H1 (cell line): ENCODE measurements around the gene ROGDI. TPM values are rescaled to one million over a fixed set of nuclear protein-coding genes. Genes with fewer than 3 reads are reported as not detected.

Experiments used
- CTCF ChIA-PET: fragments of 300-600 bp; sonication (Branson Sonifier 250); formaldehyde crosslinking; loops from one replicate; lab custom pipeline; 2021; ENCODE audit not compliant: partially characterized antibody; lab: Charles Lee
- POLR2A ChIA-PET: fragments of 300-600 bp; sonication (Branson Sonifier 250); formaldehyde crosslinking; loops from one replicate; lab custom pipeline; 2021; ENCODE audit warnings: inconsistent platforms; ENCODE audit not compliant: partially characterized antibody; lab: Charles Lee
- DNase-seq, 2 experiments: peaks; one replicate each; pipeline versions ENCODE4 v3.0.0 to v3.0.0-alpha.2; 2010 to 2022; ENCODE audit warnings: low spot score in 2 of 2, low read depth in 1 of 2, mixed read lengths in 1 of 2
- FAIRE-seq: peaks from 2 replicates; lab custom pipeline; 2011; peaks lifted over from hg19 to GRCh38; lab: Jason Lieb, UNC
- H2AFZ ChIP-seq: 2 replicates; pipeline ENCODE4 v1.8.1; 2012; ENCODE audit warnings: low read length, inconsistent platforms
- H2AK5ac ChIP-seq: 2 replicates; pipeline ENCODE4 v1.6.1; 2013; ENCODE audit warnings: low read depth, low read length
- H2BK120ac ChIP-seq: replicated peaks from 2 replicates; pipeline ENCODE3; 2013; ENCODE audit warnings: low read depth, low read length, inconsistent platforms
- H2BK12ac ChIP-seq: 2 replicates; pipeline ENCODE4 v1.6.1; 2013; ENCODE audit warnings: low read depth, low read length
- H2BK15ac ChIP-seq: 2 replicates; pipeline ENCODE4 v1.6.1; 2013; ENCODE audit warnings: low read length
- H2BK20ac ChIP-seq: 2 replicates; pipeline ENCODE4 v1.6.1; 2013; ENCODE audit warnings: low read length
- H2BK5ac ChIP-seq: 2 replicates; pipeline ENCODE4 v1.6.1; 2013; ENCODE audit warnings: low read depth, low read length
- H3K14ac ChIP-seq: 2 replicates; pipeline ENCODE4 v1.6.1; 2013; ENCODE audit warnings: inconsistent platforms; ENCODE audit not compliant: insufficient read length
- H3K18ac ChIP-seq: 2 replicates; pipeline ENCODE4 v1.6.1; 2013; ENCODE audit warnings: low read length; ENCODE audit errors: extremely low read depth
- H3K23ac ChIP-seq: 2 replicates; pipeline ENCODE4 v1.6.1; 2013; ENCODE audit warnings: inconsistent platforms; ENCODE audit not compliant: insufficient read length
- H3K23me2 ChIP-seq: 2 replicates; pipeline ENCODE4 v1.6.1; 2013; ENCODE audit warnings: low read depth, low read length
- H3K27ac ChIP-seq: 2 replicates; pipeline ENCODE4 v1.6.1; 2011; ENCODE audit warnings: low read depth, low read length, inconsistent platforms
- H3K27me3 ChIP-seq, 4 experiments: replicated peaks in 1 of 4; 1 replicate in 1 of 4; 2 replicates in 3 of 4; pipeline versions ENCODE4 v1.6.1 to v1.8.1; 2011 to 2013; ENCODE audit warnings: low read length in 3 of 4, mild to moderate bottlenecking in 3 of 4, inconsistent platforms in 2 of 4, mixed read lengths in 2 of 4, moderate library complexity in 1 of 4; ENCODE audit not compliant: control insufficient read depth in 3 of 4, insufficient read depth in 3 of 4; ENCODE audit errors: extremely low read depth in 1 of 4
- H3K36me3 ChIP-seq, 4 experiments: 2 replicates each; pipeline versions ENCODE4 v1.6.1 to v1.8.1; 2011 to 2013; ENCODE audit warnings: mild to moderate bottlenecking in 4 of 4, low read length in 3 of 4, moderate library complexity in 2 of 4, control low read depth in 1 of 4, inconsistent platforms in 1 of 4; ENCODE audit not compliant: insufficient read depth in 4 of 4, control insufficient read depth in 2 of 4
- H3K4ac ChIP-seq: replicated peaks from 2 replicates; pipeline ENCODE3; 2013; ENCODE audit warnings: low read length, low read depth, mixed read lengths, inconsistent platforms; ENCODE audit not compliant: insufficient read length
- H3K4me1 ChIP-seq, 4 experiments: replicated peaks in 1 of 4; 1 replicate in 1 of 4; 2 replicates in 3 of 4; pipeline versions ENCODE4 v1.6.1 to v1.8.1; 2011 to 2013; ENCODE audit warnings: low read length in 3 of 4, inconsistent platforms in 2 of 4, mixed read lengths in 1 of 4; ENCODE audit not compliant: insufficient read depth in 4 of 4, control insufficient read depth in 3 of 4
- H3K4me2 ChIP-seq, 2 experiments: 2 replicates each; pipeline versions ENCODE4 v1.6.1 to v1.8.1; 2011 to 2013; ENCODE audit warnings: low read depth in 2 of 2, low read length in 2 of 2, control low read depth in 1 of 2, inconsistent platforms in 1 of 2, mild to moderate bottlenecking in 1 of 2; ENCODE audit not compliant: insufficient read depth in 1 of 2
- H3K4me3 ChIP-seq, 4 experiments: fragments of 200-600, 300-600 bp in 1 of 4; sonication (generic), shearing (Covaris generic), sonication (Bioruptor Twin) in 1 of 4; 2 replicates each; pipeline versions ENCODE4 v1.5.1 to v1.8.1; 2011 to 2016; ENCODE audit warnings: low read length in 4 of 4, low read depth in 3 of 4, control low read depth in 2 of 4, inconsistent platforms in 2 of 4, mild to moderate bottlenecking in 2 of 4, mixed read lengths in 1 of 4, moderate library complexity in 1 of 4; ENCODE audit not compliant: insufficient read depth in 2 of 4; ENCODE audit errors: extremely low read depth in 1 of 4
- H3K56ac ChIP-seq: replicated peaks from 2 replicates; pipeline ENCODE3; 2013; ENCODE audit warnings: low read depth, mild to moderate bottlenecking, mixed read lengths, low read length, inconsistent platforms; ENCODE audit not compliant: insufficient read length
- H3K79me1 ChIP-seq: 2 replicates; pipeline ENCODE4 v1.6.1; 2013; ENCODE audit warnings: low read depth, low read length, control low read depth
- H3K79me2 ChIP-seq, 2 experiments: 2 replicates each; pipeline versions ENCODE4 v1.6.1 to v1.8.1; 2012 to 2013; ENCODE audit warnings: low read length in 2 of 2, mild to moderate bottlenecking in 2 of 2, inconsistent platforms in 1 of 2; ENCODE audit not compliant: insufficient read depth in 2 of 2, control insufficient read depth in 1 of 2
- H3K9ac ChIP-seq, 4 experiments: replicated peaks in 1 of 4; 1 replicate in 1 of 4; 2 replicates in 3 of 4; pipeline versions ENCODE4 v1.6.1 to v1.8.1; 2011 to 2013; ENCODE audit warnings: low read depth in 3 of 4, low read length in 3 of 4, control low read depth in 2 of 4, mild to moderate bottlenecking in 2 of 4, moderate library complexity in 2 of 4, inconsistent platforms in 1 of 4; ENCODE audit errors: extremely low read depth in 1 of 4
- H3K9me3 ChIP-seq, 2 experiments: 2 replicates each; pipeline versions ENCODE4 v1.6.1 to v1.8.1; 2012 to 2013; ENCODE audit warnings: mild to moderate bottlenecking in 2 of 2, moderate library complexity in 2 of 2, control low read depth in 1 of 2, inconsistent platforms in 1 of 2, low read depth in 1 of 2, low read length in 1 of 2, mixed read lengths in 1 of 2; ENCODE audit not compliant: insufficient read depth in 2 of 2
- H4K20me1 ChIP-seq, 2 experiments: replicated peaks in 1 of 2; 2 replicates each; pipeline versions ENCODE3 to v1.8.1; 2011 to 2013; ENCODE audit warnings: inconsistent platforms in 2 of 2, low read length in 2 of 2, mild to moderate bottlenecking in 1 of 2; ENCODE audit not compliant: insufficient read depth in 2 of 2, control insufficient read depth in 1 of 2
- H4K5ac ChIP-seq: 2 replicates; pipeline ENCODE4 v1.6.1; 2013; ENCODE audit warnings: low read length, low read depth, mixed read lengths, inconsistent platforms; ENCODE audit not compliant: insufficient read length
- H4K8ac ChIP-seq: 2 replicates; pipeline ENCODE4 v1.8.0; 2013; ENCODE audit warnings: mild to moderate bottlenecking, moderate library complexity, low read length, inconsistent platforms; ENCODE audit not compliant: insufficient read depth; ENCODE audit errors: extremely low read depth
- H4K91ac ChIP-seq: replicated peaks from 2 replicates; pipeline ENCODE3; 2013; ENCODE audit warnings: low read length, mixed read lengths, inconsistent platforms; ENCODE audit not compliant: insufficient read length
- CEBPB ChIP-seq: IDR thresholded peaks from 2 replicates; pipeline ENCODE4 v1.6.1; 2012; ENCODE audit warnings: low read depth, low read length
- CHD1 ChIP-seq: IDR thresholded peaks from 2 replicates; pipeline ENCODE4 v1.6.1; 2012; ENCODE audit warnings: low read depth, low read length, improper control_type of control experiment
- CTBP2 ChIP-seq: IDR thresholded peaks from 2 replicates; pipeline ENCODE4 v1.7.0; 2011; ENCODE audit warnings: borderline replicate concordance, mild to moderate bottlenecking, moderate library complexity, mixed read lengths, low read length; ENCODE audit not compliant: insufficient read depth, insufficient read length
- GTF2F1 ChIP-seq: IDR thresholded peaks from 2 replicates; pipeline ENCODE4 v1.6.1; 2012; ENCODE audit warnings: low read depth, low read length, improper control_type of control experiment, borderline replicate concordance
- HDAC6 ChIP-seq: IDR thresholded peaks from one replicate; pipeline ENCODE4 v1.7.1; 2012; ENCODE audit warnings: low read depth, mild to moderate bottlenecking, inconsistent platforms, low read length, moderate library complexity
- JUN ChIP-seq: IDR thresholded peaks from 2 replicates; pipeline ENCODE4 v1.6.1; 2011; ENCODE audit warnings: low read depth, mild to moderate bottlenecking, improper control_type of control experiment, low read length
- NANOG ChIP-seq: IDR thresholded peaks from 2 replicates; pipeline ENCODE4 v1.6.1; 2011; ENCODE audit warnings: low read length, low read depth, mild to moderate bottlenecking, inconsistent platforms; ENCODE audit not compliant: insufficient read depth, poor library complexity, severe bottlenecking
- NRF1 ChIP-seq: IDR thresholded peaks from 2 replicates; pipeline ENCODE4 v1.6.1; 2011; ENCODE audit warnings: mild to moderate bottlenecking, low read depth, low read length, improper control_type of control experiment
- PHF8 ChIP-seq: fragments of 200-600 bp; sonication (generic); conservative IDR thresholded peaks from 2 replicates; pipeline ENCODE4 v1.7.1; 2012; ENCODE audit warnings: low read depth, mild to moderate bottlenecking, inconsistent platforms, low read length, moderate library complexity
- POLR2A ChIP-seq, 2 experiments: IDR thresholded peaks; 1 replicate in 1 of 2; 2 replicates in 1 of 2; pipeline ENCODE4 v1.6.1; 2011; ENCODE audit warnings: low read depth in 2 of 2, low read length in 2 of 2, mild to moderate bottlenecking in 2 of 2; ENCODE audit errors: control extremely low read depth in 1 of 2
- SUZ12 ChIP-seq: fragments of 200-600 bp; sonication (generic); IDR thresholded peaks from 2 replicates; pipeline ENCODE4 v1.6.1; 2012; ENCODE audit warnings: mild to moderate bottlenecking, inconsistent platforms, low read length, moderate library complexity, mixed read lengths
- WGBS, 2 experiments: shearing (Covaris generic) in 1 of 2; methylation state at CpG; one replicate each; pipeline versions ENCODE4 v1.1.6 to v1.1.7; 2013 to 2015; ENCODE audit warnings: low lambda C conversion rate in 2 of 2, mixed read lengths in 2 of 2, inconsistent platforms in 1 of 2, low coverage in 1 of 2, missing lambda C conversion rate in 1 of 2; ENCODE audit not compliant: insufficient replicate concordance in 2 of 2, insufficient coverage in 1 of 2, insufficient read length in 1 of 2; ENCODE audit errors: extremely low coverage in 1 of 2, missing lambda C conversion rate in 1 of 2; 5-methylcytosine and 5-hydroxymethylcytosine counted together
- polyA plus RNA-seq, 7 experiments: library from polyadenylated mRNA; depleted of rRNA in 3 of 7; stranded (reverse) in 5 of 7; unstranded in 2 of 7; fragments of >200 nt in 5 of 7; fragments of 200-250 nt in 2 of 7; gene quantifications; 1 replicate in 5 of 7; 2 replicates in 1 of 7; 4 replicates in 1 of 7; pipeline versions ENCODE4 v1.2.1 to v1.2.3, GENCODE V29; 2011 to 2013; ENCODE audit warnings: missing spikeins in 2 of 7, mixed read lengths in 2 of 7
- total RNA-seq: library from RNA; stranded (reverse); fragmentation: NEBNext Ultra II Directional; extraction: Animal tissue kit (Norgen Biotek cat#: 25700); gene quantifications from 2 replicates; pipeline ENCODE4 v1.2.1, GENCODE V29; 2021
- TF ChIP-seq, protein P1 (sequence below): IDR thresholded peaks from 2 replicates; pipeline ENCODE4 v1.6.1; 2011; ENCODE audit warnings: low read length, improper control_type of control experiment
- TF ChIP-seq, protein P2 (sequence below): IDR thresholded peaks from 2 replicates; pipeline ENCODE4 v1.6.1; 2012; ENCODE audit warnings: inconsistent platforms

Gene ROGDI
- total and polyA plus RNA-seq, 2 of the 8 experiments (the other 6 are each of a cell fraction or from before 2014, with no cell fraction given): 27.4 to 68.4 TPM

GRCh38 chr16:4825196-4825595, 22.8 kb upstream of the ROGDI start:
- CTCF ChIA-PET: interaction anchor here (0.6 to 2.1 kb wide), 3 partner anchors 17 to 227 kb away, joined by 3 to 7 read pairs (median 5); no protein-coding TSS in a partner anchor
- TF ChIP-seq JUN: no peak
- no peak for TF ChIP-seq NANOG
- TF ChIP-seq HDAC6: no peak
- TF ChIP-seq PHF8: no peak
- no peak for TF ChIP-seq CHD1
- TF ChIP-seq CEBPB: no peak
- TF ChIP-seq, protein P1, sequence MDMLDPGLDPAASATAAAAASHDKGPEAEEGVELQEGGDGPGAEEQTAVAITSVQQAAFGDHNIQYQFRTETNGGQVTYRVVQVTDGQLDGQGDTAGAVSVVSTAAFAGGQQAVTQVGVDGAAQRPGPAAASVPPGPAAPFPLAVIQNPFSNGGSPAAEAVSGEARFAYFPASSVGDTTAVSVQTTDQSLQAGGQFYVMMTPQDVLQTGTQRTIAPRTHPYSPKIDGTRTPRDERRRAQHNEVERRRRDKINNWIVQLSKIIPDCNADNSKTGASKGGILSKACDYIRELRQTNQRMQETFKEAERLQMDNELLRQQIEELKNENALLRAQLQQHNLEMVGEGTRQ: no peak
- TF ChIP-seq POLR2A (IDR thresholded peaks at IDR 0.05; ENCODE audit: control extremely low read depth in 1 of 2, low read depth in 2 of 2, low read length in 2 of 2): no peak
- no peak for TF ChIP-seq NRF1
- TF ChIP-seq GTF2F1: no peak
- TF ChIP-seq CTBP2: no peak
- TF ChIP-seq, protein P2, sequence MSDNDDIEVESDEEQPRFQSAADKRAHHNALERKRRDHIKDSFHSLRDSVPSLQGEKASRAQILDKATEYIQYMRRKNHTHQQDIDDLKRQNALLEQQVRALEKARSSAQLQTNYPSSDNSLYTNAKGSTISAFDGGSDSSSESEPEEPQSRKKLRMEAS: no peak
- TF ChIP-seq SUZ12: no peak

More at GRCh38 chr16:4825196-4825595, 22.8 kb upstream of the ROGDI start:
- H3K23me2 ChIP-seq: no peaks in the 10 kb centered on the region
- no peaks in the 10 kb centered on the region for H3K27me3 ChIP-seq
- no peak overlapping the region for H3K4me2 ChIP-seq
- no peak overlapping the region for H3K27ac ChIP-seq
- FAIRE-seq (no peak), DNase-seq (no peak)
- H2BK120ac ChIP-seq: no peak overlapping the region
- no peak overlapping the region for H2BK20ac ChIP-seq
- H3K4me3 ChIP-seq: no peak overlapping the region
- no peak overlapping the region; a peak in 1 of 7 replicates for H3K9ac ChIP-seq
- no peak overlapping the region for H3K4ac ChIP-seq
- no peak overlapping the region for H2BK5ac ChIP-seq
- H4K91ac ChIP-seq: no peak overlapping the region
- H3K23ac ChIP-seq: no peak overlapping the region
- no peaks in the 10 kb centered on the region for H3K4me1 ChIP-seq
- POLR2A ChIA-PET: interaction anchor here (0.7 to 1.4 kb wide), 3 partner anchors 10 to 111 kb away, joined by 3 read pairs; no protein-coding TSS in a partner anchor
- H3K18ac ChIP-seq: no peak overlapping the region
- no peak overlapping the region for H4K8ac ChIP-seq
- H3K56ac ChIP-seq: no peak overlapping the region
- peaks cover 24 to 77% (median 58%) of the 10 kb centered on the region in 4 experiments; a peak in 7 of 8 replicates for H3K36me3 ChIP-seq
- no peaks in the 10 kb centered on the region for H3K9me3 ChIP-seq
- no peak overlapping the region for H2AK5ac ChIP-seq
- H3K79me2 ChIP-seq: no peaks in the 10 kb centered on the region
- H2BK15ac ChIP-seq: no peak overlapping the region
- H2BK12ac ChIP-seq: no peak overlapping the region
- no peak overlapping the region for H2AFZ ChIP-seq
- 90% methylated on average over 8 of the region's 8 CpGs; no CpG with 5 or more reads in 1 of the 2 experiments for WGBS, 2 experiments
- H4K5ac ChIP-seq: no peak overlapping the region
- no peak overlapping the region for H3K14ac ChIP-seq
- H4K20me1 ChIP-seq: peaks cover 2 to 4% of the 10 kb centered on the region in 2 experiments
- no peaks in the 10 kb centered on the region; the same call in 1 of the 2 replicates for H3K79me1 ChIP-seq
